Vagina (tissue), 2 donors: ENCODE data around the gene CSGALNACT2. TPM values are rescaled to one million over a fixed set of nuclear protein-coding genes. Genes with fewer than 3 reads are reported as not detected.
A peak's percentile ranks its signal among the peaks of the same experiment; 100 is the strongest.

Experiments
- DNase-seq, 2 donors: peaks; one replicate each; pipeline ENCODE4 v3.0.0-alpha.2; 2017; ENCODE audit errors: extremely low spot score in 2 of 2
- H3K27ac ChIP-seq: fragments of 200-600 bp; sonication (generic); one replicate; pipeline ENCODE4 v1.5.1; 2019
- H3K27me3 ChIP-seq: fragments of 200-600 bp; sonication (generic); one replicate; pipeline ENCODE4 v1.5.1; 2019
- H3K36me3 ChIP-seq, 2 donors: fragments of 200-600 bp; sonication (generic); one replicate each; pipeline ENCODE4 v1.5.1; 2017 to 2019
- H3K4me1 ChIP-seq: fragments of 200-600 bp; sonication (generic); one replicate; pipeline ENCODE4 v1.5.1; 2019
- H3K4me3 ChIP-seq, 2 donors: fragments of 200-600 bp; sonication (generic); 1 replicate in 1 of 2; 2 replicates in 1 of 2; pipeline ENCODE4 v1.5.1; 2016 to 2019
- H3K9me3 ChIP-seq: fragments of 200-600 bp; sonication (generic); one replicate; pipeline ENCODE4 v1.5.1; 2019
- POLR2A ChIP-seq, 2 donors: fragments of 450-650 bp; IDR thresholded peaks; one replicate each; pipeline ENCODE4 v1.6.1; 2017; ENCODE audit warnings: antibody characterized with exemption in 2 of 2, mild to moderate bottlenecking in 2 of 2, moderate library complexity in 2 of 2
- POLR2AphosphoS5 ChIP-seq, 2 donors: sonication (generic); formaldehyde crosslinking; IDR thresholded peaks; one replicate each; pipeline ENCODE4 v1.9.0; 2017; ENCODE audit warnings: antibody characterized with exemption in 2 of 2, mild to moderate bottlenecking in 2 of 2, low read depth in 1 of 2; ENCODE audit not compliant: insufficient read depth in 1 of 2
- intact Hi-C: fragments of 100-400 bp; cut with DNase I; formaldehyde crosslinking; loops from one replicate; pipeline ENCODE4 v1.15.1; 2023
- total RNA-seq: library from RNA; depleted of rRNA; stranded (reverse); fragments of >200 nt; gene quantifications from one replicate; pipeline ENCODE4 v1.2.3, GENCODE V29; 2016
- TF ChIP-seq, protein P1 (sequence below), 3 experiments: fragments of 450-650 bp in 2 of 3; fragments of 200-600 bp in 1 of 3; sonication (generic) in 1 of 3; IDR thresholded peaks; one replicate each; pipeline ENCODE4 v1.5.1; 2017 to 2019; ENCODE audit warnings: antibody characterized with exemption in 3 of 3, mild to moderate bottlenecking in 2 of 3, moderate library complexity in 2 of 3

Gene CSGALNACT2
- total RNA-seq, 1 donor from 2014 or later, result 21.9 TPM

DNA sequence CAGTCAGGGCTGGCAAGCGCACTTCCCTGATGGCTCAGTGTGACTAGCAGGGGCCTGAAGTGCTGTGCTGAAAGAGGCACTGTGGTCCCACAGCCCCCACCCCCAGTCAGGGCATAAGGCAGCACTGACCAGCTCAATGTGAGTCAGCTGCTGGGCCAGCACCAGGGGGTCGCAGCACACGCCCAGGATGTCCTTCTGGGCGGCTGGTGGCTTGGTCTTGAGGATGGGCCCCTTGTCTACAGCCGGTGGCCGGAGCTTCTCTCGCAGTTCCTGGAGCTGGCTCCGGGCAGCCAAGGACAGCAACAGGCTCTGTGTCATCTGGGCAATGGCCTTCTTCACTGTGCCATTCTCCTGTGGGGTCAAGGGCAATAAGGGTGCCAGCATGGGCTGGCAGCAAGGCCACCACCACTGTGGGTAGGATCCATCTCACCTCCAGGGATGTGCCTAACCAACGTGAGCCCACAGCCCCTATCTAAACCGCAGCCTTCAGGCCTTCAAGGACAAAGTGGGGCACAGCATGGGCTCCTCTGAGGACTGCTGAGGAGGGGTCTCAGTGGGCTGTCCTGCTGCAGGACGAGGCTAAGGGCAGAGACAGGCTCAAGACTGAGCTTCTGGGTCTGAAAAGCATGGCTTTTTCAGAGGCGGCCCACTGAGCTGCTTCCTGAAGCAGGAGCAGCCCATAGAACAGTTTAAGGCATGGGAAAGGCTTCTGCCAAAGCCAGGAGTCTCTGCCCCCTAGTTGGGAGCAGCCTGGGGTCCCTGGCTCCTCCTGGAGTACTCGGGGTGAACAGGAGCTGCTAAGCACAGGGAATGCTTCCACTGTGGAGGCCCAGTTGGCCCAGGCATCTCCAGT is 62.5 kb downstream of the CSGALNACT2 start:
- H3K36me3 ChIP-seq, result no peaks in the 10 kb centered on the region
- intact Hi-C loops, result no loop called here
- H3K27me3 ChIP-seq, result no peaks in the 10 kb centered on the region
- no peak overlapping the region for H3K27ac ChIP-seq
- TF ChIP-seq POLR2A (IDR thresholded peaks at IDR 0.05), result no peak
- H3K9me3 ChIP-seq, result no peaks in the 10 kb centered on the region
- H3K4me1 ChIP-seq, result peaks cover 17% of the 10 kb centered on the region
- peak; percentile 82 for DNase-seq
- no peak overlapping the region for H3K4me3 ChIP-seq

DNA sequence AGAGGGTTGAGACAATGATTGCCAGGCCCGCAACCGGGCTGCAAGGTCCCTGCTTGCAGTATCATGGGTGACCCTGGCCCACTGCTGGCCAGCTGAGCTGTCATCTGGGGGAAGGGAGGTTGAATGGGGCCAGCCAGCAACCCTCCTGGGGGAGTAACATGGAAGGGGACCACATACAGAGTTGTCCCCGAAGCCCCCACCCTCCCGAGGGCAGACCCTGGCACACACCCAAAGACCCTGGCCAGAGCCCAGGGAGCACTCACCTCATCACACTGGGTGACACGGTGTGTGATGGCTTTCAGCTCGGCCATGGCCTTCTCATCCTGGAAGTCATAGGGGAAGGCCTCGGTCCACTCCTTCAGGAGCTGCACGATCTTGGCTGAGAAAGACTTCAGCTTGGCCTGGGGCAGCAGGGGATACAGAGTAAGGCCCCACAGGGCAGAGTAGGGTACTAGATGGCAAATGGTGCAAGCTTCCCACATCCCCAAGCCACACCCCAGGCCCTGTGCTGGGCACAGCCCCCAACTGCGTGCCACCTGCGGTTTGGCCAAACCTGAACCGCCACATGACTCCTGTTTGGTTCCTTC is 63.4 kb downstream of the CSGALNACT2 start:
- Histone ChIP-seq H3K27ac (no peak overlapping the region), H3K27me3 (no peaks in the 10 kb centered on the region), H3K4me3 (peak overlapping the region in 1 of 2 donors; percentile 47), H3K9me3 (no peaks in the 10 kb centered on the region), H3K4me1 (peaks cover 17% of the 10 kb centered on the region), H3K36me3 (no peaks in the 10 kb centered on the region)
- TF ChIP-seq, protein P1, sequence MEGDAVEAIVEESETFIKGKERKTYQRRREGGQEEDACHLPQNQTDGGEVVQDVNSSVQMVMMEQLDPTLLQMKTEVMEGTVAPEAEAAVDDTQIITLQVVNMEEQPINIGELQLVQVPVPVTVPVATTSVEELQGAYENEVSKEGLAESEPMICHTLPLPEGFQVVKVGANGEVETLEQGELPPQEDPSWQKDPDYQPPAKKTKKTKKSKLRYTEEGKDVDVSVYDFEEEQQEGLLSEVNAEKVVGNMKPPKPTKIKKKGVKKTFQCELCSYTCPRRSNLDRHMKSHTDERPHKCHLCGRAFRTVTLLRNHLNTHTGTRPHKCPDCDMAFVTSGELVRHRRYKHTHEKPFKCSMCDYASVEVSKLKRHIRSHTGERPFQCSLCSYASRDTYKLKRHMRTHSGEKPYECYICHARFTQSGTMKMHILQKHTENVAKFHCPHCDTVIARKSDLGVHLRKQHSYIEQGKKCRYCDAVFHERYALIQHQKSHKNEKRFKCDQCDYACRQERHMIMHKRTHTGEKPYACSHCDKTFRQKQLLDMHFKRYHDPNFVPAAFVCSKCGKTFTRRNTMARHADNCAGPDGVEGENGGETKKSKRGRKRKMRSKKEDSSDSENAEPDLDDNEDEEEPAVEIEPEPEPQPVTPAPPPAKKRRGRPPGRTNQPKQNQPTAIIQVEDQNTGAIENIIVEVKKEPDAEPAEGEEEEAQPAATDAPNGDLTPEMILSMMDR (IDR thresholded peaks at IDR 0.05), result no peak
- TF ChIP-seq POLR2AphosphoS5 (IDR thresholded peaks at IDR 0.05; ENCODE audit: insufficient read depth in 1 of 2, low read depth in 1 of 2) (no peak), POLR2A (IDR thresholded peaks at IDR 0.05) (no peak)
- intact Hi-C loops, result no loop called here
- peak; percentile 67 to 75 for DNase-seq

DNA sequence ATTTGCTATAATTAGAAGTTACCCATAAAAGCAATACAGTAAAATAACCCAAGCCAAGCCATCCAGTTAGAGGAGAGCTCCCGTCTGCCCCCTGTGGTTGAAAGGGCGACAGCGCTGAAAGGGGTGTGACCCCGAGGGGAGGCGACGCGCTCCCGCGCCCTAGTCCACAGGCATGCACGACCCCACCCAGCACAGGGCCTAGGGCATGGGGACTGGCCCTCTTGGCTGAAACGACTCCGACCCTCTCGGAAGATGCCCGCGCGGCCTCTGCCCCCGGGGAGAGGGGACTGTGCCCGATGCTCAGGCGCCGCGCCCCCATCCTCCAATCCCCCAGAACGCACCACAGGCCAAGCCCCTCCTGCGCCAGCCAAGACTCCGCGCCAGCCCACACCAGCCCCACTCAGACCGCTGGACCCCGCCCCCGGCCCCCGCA is 64.0 kb downstream of the CSGALNACT2 start:
- TF ChIP-seq, protein P1 (IDR thresholded peaks at IDR 0.05), result peak in 1 of 3 experiments; percentile 24
- TF ChIP-seq POLR2AphosphoS5 (IDR thresholded peaks at IDR 0.05; ENCODE audit: insufficient read depth in 1 of 2, low read depth in 1 of 2), result no peak
- intact Hi-C loops, result no loop called here
- DNase-seq, result peak in 1 of 2 donors; percentile 82

DNA sequence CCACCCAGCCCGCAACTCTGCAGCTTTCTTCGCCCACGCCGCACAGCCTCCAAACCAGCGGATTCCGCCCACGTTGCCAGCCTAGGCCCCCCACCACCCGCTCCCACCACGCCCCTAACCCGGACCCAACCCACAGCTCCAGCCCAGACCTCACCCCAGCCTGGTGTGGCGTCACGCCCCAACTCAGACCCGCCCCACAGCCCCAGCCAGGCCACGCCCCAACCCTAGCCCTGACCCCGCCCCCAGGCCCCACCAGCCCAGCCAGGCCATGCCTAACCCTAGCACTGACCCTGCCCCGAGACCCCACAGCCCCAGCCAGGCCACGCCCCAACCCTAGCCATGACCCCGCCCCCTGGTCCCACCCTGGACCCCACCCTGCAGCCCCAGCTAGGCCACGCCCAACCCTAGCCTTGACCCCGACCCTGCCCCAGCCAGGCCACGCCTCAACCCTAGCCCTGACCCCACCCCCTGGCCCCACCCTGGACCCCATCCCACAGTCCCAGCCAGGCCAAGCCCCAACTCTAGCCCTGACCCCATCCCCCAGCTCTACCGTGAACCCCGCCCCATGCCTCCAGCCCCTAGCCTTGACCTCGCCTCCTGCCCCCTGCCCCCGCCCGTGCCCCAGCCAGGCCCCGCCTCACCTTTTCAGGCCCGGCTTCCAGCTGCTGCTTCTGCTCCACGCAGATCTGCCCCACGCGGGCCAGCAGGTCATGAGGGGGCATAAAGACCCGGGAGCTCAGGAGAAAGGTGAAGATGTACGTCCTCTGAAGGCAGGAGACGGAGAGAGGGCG is 64.6 kb downstream of the CSGALNACT2 start:
- TF ChIP-seq POLR2A (IDR thresholded peaks at IDR 0.05) (no peak), POLR2AphosphoS5 (IDR thresholded peaks at IDR 0.05; ENCODE audit: insufficient read depth in 1 of 2, low read depth in 1 of 2) (no peak)
- TF ChIP-seq, protein P1 (IDR thresholded peaks at IDR 0.05), result no peak
- intact Hi-C loops, result no loop called here
- Histone ChIP-seq H3K27ac (peak overlapping the region; percentile 4), H3K4me1 (peaks cover 17% of the 10 kb centered on the region), H3K4me3 (peak overlapping the region; percentile 45 to 47), H3K9me3 (no peaks in the 10 kb centered on the region), H3K27me3 (no peaks in the 10 kb centered on the region), H3K36me3 (no peaks in the 10 kb centered on the region)
- peak; percentile 78 to 87 for DNase-seq

More for the DNA sequence above, 64.0 kb downstream of the CSGALNACT2 start:
- H3K4me1 ChIP-seq, result peaks cover 17% of the 10 kb centered on the region
- peak overlapping the region; percentile 4 for H3K27ac ChIP-seq
- no peaks in the 10 kb centered on the region for H3K36me3 ChIP-seq
- H3K27me3 ChIP-seq, result no peaks in the 10 kb centered on the region
- peak overlapping the region; percentile 45 to 47 for H3K4me3 ChIP-seq
- H3K9me3 ChIP-seq, result no peaks in the 10 kb centered on the region

DNA sequence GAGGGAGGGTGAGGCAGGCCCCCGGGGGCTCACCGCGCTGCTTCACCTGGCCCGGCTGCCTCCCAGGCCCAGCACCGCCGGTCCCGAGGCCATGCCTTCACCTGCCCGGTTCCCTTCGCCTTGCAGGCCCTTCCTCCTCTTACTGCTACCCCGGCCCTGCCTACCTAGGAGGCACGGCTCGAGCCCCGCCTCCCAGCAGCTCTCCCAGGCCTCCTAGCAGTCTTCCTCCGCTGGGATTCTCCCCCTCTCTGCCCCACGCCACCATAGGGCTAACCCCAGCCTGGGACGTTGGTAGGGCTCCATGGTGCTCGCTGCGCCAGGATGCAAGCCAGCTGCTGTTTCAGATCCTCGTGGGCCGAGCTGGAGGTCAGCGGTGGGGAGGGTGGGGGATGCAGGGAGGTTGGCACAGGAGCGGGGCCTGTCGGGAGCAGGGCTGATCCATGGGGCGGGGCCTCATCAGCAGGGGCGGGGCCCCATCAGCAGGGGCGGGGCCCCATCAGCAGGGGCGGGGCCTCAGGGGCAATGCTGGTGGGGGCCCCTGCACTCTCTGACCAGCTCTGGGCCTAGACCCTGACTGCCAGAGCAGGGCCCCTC is 65.3 kb downstream of the CSGALNACT2 start:
- no peaks in the 10 kb centered on the region for H3K27me3 ChIP-seq
- no peaks in the 10 kb centered on the region for H3K36me3 ChIP-seq
- H3K27ac ChIP-seq, result no peak overlapping the region
- peaks cover 17% of the 10 kb centered on the region for H3K4me1 ChIP-seq
- TF ChIP-seq POLR2A (IDR thresholded peaks at IDR 0.05), result no peak
- TF ChIP-seq POLR2AphosphoS5 (IDR thresholded peaks at IDR 0.05; ENCODE audit: insufficient read depth in 1 of 2, low read depth in 1 of 2), result no peak
- TF ChIP-seq, protein P1 (IDR thresholded peaks at IDR 0.05), result no peak
- intact Hi-C loops, result no loop called here
- no peaks in the 10 kb centered on the region for H3K9me3 ChIP-seq
- peak overlapping the region in 1 of 2 donors; percentile 45 for H3K4me3 ChIP-seq
- peak; percentile 74 to 92 for DNase-seq
